ENCODE results near the gene RANBP1.

GRCh38 chr22:20135806-20136602, 20.1 kb downstream of the RANBP1 start:
- TF ChIP-seq CTCF (IDR thresholded peaks at IDR 0.05) (no peak), POLR2A (IDR thresholded peaks at IDR 0.05) (no peak)
